HG02642 (cell line): ENCODE measurements around the gene CLCN5.

Source experiments
- ATAC-seq: cut with Tn5 transposase; IDR thresholded peaks from one replicate; pipeline ENCODE4 v1.9.1; 2021; ENCODE audit warnings: mild to moderate bottlenecking; ENCODE audit not compliant: unreplicated experiment, poor library complexity

CLCN5 gene

GRCh38 chrX:49930039-49930438 is 7.6 kb downstream of the CLCN5 start:
- no peak for ATAC-seq

DNA sequence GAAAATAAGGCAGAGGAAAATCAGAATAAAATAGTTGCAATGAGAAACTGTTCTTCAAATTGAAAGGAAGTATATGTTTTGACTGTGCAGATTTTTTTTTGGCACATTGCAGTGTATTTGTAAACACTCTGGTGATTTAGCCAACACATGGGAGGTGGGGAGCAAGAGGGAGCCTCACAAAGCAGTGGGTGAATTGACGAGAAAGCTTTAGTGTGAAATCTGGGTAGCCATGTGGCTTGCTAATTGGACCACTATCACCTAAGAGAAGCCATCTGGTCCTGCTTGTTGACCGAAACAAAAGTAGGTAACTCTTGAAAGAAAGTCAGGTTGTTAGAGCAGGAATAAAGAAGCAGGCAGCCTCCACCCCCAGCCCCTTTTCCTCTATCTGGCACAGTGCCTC is 10.4 kb downstream of the CLCN5 start:
- no peak for ATAC-seq

DNA sequence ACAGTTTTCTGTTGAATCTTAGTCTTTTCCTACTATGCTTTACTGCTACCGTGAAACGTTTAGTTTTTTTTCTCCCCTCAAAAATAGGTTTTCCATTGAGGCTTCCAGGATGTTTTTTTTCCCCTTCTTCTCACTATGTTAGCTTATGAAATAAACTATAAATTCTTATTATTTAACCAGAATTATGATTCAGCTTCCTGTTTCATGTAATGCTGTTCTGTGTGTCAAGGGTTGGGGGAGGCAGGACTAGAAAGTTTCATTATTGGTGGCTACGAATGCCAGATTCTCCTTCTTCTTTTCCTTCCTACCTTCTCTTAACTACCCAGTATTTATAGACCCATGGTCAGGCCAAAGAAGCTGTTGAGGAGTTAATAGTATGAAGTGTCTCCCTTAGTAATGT is 11.8 kb downstream of the CLCN5 start:
- no peak for ATAC-seq

DNA sequence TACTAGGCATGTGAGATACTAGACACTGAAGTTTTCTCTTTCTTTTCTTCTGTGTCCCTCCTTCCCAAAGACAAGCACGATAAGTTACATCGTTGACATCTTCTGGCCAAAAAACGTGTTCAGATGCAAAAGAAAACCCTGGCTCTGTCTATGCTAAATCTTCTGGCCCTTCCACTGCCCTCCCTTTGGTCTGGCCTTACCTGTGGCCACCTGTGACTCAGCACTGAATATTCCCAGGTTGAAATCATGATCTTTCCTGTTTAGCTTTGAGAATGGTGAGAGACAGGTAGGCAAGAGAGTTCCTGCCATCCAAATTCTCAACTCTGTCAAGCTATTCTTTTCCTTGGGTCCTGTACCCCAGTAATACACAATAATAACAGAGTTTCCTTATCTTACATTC is 12.3 kb downstream of the CLCN5 start:
- no peak for ATAC-seq

DNA sequence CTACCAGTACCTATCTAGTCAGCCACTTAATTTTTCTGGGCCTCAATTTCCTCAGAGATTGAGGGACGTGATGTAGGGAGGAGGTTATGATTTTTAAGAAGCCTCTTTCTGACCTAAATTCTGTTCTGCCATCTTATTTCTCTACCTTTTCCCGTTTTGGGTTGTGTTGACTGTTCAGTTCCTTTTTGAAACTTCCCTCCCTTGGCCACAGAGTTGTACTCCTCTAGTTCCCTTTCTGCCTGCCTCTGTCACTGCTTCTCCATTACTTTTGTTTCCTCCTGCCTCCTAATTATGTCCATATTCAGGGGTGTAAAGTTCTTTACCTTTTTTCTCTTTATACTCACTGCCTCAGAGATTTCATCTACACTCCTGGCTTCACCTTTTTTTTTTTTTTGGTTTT is 25.4 kb downstream of the CLCN5 start:
- no peak for ATAC-seq

DNA sequence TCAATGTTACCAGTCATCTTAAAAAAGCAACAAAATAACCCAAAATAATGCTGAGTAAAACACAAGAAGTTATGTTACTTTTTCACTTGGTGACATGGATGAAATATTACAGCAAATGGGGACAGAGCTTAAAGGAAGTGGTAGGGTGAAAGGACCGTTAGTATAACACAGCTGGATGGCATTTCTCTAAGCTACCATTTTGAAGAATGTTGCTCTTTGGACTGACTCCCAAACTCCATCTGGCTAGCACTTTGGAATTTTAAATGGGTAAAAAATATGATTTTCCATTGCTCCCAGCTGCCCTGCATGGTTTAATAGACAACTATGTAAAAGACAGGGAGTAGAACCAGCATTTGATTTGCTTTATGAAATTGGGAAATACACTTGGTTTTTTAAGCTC is 27.6 kb downstream of the CLCN5 start:
- no peak for ATAC-seq

- no peak for ATAC-seq
These were observed 29.3 kb downstream of the CLCN5 start for GRCh38 chrX:49951524-49952193.

DNA sequence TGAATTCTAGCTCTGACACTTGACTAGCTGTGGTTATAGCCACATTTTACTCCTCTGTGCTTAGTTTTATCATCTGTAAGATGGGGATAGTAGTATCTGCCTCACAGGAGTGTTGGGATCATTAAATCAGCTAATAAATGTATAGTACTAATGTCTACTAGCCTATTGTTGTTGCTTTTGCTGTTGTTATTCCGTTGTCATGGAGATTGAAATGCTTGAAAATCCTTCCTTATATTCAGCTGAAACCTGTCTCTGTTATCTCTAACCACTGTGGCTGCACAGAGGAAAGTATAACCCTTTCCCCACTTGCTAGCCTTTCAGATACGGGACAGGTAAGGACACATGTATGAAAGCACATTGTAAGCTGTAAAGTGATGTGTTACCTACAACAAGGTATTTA is 33.9 kb downstream of the CLCN5 start:
- ATAC-seq: no peak

GRCh38 chrX:49958727-49959485 is 36.5 kb downstream of the CLCN5 start:
- no peak for ATAC-seq

GRCh38 chrX:49959602-49960001 is 37.2 kb downstream of the CLCN5 start:
- no peak for ATAC-seq

DNA sequence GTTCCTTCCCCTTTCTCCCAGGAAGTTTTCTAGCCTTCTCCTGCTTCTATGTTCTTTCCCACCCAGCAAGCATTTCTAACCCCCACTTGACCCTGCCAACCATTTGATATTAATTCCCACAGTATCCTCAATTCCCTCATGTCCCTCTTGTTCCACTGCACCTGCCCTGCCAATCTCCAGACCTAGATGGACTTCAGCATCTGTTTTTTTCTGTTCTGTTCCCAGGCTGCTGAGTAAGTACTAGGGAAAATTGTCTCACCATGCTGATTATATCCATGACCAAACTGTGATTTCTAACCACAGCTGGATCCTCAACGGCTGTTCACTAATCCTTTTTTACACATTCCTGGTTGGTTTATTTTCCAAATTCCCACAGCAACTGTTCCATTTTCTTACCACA is 37.7 kb downstream of the CLCN5 start:
- ATAC-seq: no peak

GRCh38 chrX:49970674-49971073 is 48.3 kb downstream of the CLCN5 start:
- no peak for ATAC-seq

DNA sequence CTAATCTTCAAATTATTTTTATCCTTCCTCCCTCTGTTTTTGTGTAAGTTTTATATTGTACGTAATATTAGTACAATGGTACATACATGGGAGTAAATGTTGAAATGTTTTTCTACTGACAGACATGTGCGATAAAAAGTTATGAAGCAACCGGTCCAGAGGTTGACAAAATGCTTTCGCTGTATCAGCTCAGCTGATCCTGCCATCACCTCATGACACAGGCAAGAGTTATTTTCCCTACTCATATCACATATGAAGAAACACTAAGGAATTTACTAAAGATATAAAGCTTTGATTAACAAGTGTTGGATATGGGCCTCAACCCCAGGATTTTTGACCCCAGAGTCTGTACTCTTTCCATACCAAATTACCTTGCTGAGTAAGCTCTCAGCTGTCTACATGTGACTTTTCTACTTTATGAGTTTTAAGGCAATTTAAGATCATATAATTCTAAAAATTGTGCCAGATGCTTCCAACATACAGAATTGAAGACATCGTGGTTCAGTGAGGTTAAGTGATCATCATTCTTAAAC is 50.0 kb downstream of the CLCN5 start:
- ATAC-seq: no peak

- ATAC-seq: no peak
These were observed 54.3 kb downstream of the CLCN5 start for GRCh38 chrX:49976682-49977197.

DNA sequence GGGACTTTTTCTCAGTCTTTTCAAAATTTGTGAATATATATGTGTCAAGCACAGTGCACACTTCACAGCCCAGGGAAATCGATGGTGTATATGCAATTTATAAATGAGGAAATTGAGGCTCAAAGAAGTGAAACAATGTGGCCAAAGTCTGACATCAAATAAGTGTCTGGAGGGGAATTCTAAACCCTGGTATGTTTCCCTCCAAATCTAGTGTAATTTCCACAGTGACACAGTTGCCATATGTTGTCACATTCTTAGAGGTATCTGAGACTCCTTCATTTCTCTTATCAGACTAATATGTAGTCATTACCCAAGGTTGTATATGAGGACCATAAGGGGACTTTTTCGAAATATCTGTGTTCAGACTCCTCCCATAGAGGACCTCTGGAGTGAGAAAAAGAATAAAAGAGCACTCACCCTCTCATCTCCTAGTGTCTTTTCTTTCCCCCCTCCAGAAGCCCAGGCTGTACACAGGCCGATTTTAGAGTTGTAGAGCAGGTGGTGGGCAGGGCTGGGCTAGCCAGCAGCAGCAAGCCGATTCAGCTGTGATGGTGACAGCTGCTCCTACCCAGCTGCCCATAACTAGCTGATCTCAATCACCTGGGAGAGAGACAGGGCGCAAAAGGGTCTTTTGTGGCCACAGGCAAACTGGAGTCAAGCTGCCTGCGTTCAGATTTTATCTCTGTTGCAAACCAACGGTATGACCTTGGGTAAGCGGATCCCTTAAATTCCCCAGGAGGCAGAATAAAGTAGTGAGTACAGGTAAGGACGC is 55.1 kb downstream of the CLCN5 start:
- no peak for ATAC-seq

GRCh38 chrX:49978176-49978575 is 55.8 kb downstream of the CLCN5 start:
- ATAC-seq: no peak

- ATAC-seq: no peak
These were observed 63.7 kb downstream of the CLCN5 start for GRCh38 chrX:49986058-49986457.

DNA sequence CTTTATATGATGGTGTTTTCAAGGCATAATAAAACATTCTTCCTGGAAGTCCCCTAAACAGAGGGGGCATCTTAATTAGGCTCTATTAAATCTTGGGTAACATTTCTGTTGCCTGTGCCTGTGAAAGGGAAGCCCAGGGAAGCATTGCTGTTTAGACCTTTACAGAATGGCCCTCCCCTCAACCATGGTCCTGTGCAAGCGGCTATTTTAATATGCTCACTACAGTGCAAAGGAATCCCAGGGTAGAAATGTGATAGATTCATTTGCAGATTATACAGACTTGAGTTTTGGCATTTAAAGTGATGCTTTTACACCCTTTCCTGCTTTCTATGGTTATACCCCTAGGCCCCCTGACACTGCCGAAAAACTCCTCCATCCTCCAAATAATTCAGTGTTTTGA is 65.3 kb downstream of the CLCN5 start:
- no peak for ATAC-seq

DNA sequence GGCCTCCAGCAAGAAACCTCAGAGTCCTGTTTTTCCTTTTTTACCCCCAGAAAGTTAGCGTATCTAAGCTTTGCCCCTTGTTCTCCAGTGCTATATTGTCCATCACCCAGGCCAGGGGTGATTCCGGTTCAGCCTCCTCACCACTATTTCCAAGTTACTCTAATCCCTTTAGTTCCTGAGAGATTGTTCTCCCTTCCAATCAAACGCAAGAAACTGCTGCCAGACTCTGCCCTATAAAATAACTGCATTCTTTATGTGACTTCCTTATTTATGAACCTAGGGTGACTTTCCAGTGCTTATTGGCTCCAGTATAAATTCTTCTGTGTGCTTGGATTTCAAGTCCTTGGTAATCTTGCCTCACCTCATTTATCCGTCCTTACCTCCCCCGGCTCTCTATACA is 65.7 kb downstream of the CLCN5 start:
- no peak for ATAC-seq

- ATAC-seq: no peak
These were observed 69.4 kb downstream of the CLCN5 start for GRCh38 chrX:49991758-49992157.

DNA sequence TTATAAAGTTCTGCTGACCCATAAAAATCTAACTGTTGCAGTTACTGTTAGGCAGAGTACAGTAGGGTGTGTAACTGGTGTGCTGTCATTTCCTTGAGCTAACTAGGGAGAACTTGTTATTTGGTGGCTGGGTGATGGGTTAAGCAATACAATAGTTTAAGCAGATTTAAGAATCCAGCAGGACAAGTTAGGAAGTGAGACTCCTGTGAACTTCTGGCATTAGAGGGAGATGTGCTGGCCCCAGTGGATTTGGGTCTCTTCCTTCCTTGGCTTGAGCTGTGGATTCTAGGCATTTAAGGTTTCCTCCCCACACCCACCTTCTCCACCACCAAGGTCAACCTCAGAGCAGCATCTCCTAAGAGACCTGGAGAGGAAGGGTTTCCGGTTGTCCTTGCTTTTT is 70.5 kb downstream of the CLCN5 start:
- no peak for ATAC-seq
